Measurements from ENCODE around the gene PDHA1. TPM values are rescaled to one million over a fixed set of nuclear protein-coding genes. Genes with fewer than 3 reads are reported as not detected.

Gene PDHA1
- total RNA-seq, 2 experiments from 2014 or later = 154 to 160 TPM

Other genes starting within 250 kb of the PDHA1 start
- gene ADGRG2, start 221.5 kb upstream of the PDHA1 start, total RNA-seq = not detected
- gene MAP3K15, start 171.6 kb downstream of the PDHA1 start, total RNA-seq = under 1 TPM; 0.31 to 0.37 TPM